H1 (cell line): ENCODE results near the gene FRMPD4. TPM values are rescaled to one million over a fixed set of nuclear protein-coding genes. Genes with fewer than 3 reads are reported as not detected.

Experiments
- CTBP2 ChIP-seq: IDR thresholded peaks from 2 replicates; pipeline ENCODE4 v1.7.0; 2011; ENCODE audit warnings: borderline replicate concordance, mild to moderate bottlenecking, moderate library complexity, mixed read lengths, low read length; ENCODE audit not compliant: insufficient read depth, insufficient read length
- KDM5A ChIP-seq: fragments of 200-600 bp; IDR thresholded peaks from 2 replicates; pipeline ENCODE4 v1.7.1; 2012; ENCODE audit warnings: mild to moderate bottlenecking, low read length, inconsistent platforms, mixed read lengths
- TAF7 ChIP-seq: optimal IDR thresholded peaks from 2 replicates; pipeline ENCODE3; 2011; ENCODE audit warnings: low read depth, mild to moderate bottlenecking, inconsistent platforms, low read length, moderate library complexity, borderline replicate concordance
- polyA plus RNA-seq, 7 experiments: library from polyadenylated mRNA; depleted of rRNA in 3 of 7; stranded (reverse) in 5 of 7; unstranded in 2 of 7; fragments of >200 nt in 5 of 7; fragments of 200-250 nt in 2 of 7; gene quantifications; 1 replicate in 5 of 7; 2 replicates in 1 of 7; 4 replicates in 1 of 7; pipeline versions ENCODE4 v1.2.1 to v1.2.3, GENCODE V29; 2011 to 2013; ENCODE audit warnings: missing spikeins in 2 of 7, mixed read lengths in 2 of 7
- total RNA-seq: library from RNA; stranded (reverse); fragmentation: NEBNext Ultra II Directional; extraction: Animal tissue kit (Norgen Biotek cat#: 25700); gene quantifications from 2 replicates; pipeline ENCODE4 v1.2.1, GENCODE V29; 2021

Gene FRMPD4
- total and polyA plus RNA-seq, 2 of the 8 experiments (the other 6 are each of a cell fraction or from before 2014, with no cell fraction given) = 0.02 to 0.37 TPM

GRCh38 chrX:12401252-12401651 is 263.0 kb downstream of the FRMPD4 start (continued):
- TF ChIP-seq CTBP2 = no peak
- no peak for TF ChIP-seq KDM5A
- no peak for TF ChIP-seq TAF7
- TF ChIP-seq, all 59 proteins: peak for 0
